Measurements from ENCODE around the gene ALG10.
"Not testable (repeated sequence)": the region's sequence is repeated elsewhere in the genome, so short reads cannot be mapped to it uniquely, and the experiment has no call there.

DNA sequence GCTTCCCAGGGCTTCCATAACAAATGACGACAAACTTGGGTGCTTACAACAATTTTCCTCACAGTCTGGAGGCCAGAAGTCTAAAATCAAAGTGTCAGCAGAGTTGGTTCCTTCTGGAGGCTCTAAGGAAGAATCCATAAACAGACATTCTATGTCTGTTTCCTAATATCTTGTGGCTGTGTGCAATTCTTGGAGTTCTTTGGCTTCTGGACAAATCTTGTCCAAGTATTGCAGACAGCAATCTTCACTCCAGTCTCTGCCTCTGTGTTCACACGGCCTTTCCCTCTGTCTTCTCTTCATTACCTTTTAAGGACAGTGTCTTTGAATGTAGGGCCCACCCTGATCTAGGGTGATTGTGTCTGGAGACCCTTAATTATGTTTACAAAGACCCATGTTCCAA is 5.4 kb downstream of the ALG10 start:
- TF ChIP-seq, protein P1, sequence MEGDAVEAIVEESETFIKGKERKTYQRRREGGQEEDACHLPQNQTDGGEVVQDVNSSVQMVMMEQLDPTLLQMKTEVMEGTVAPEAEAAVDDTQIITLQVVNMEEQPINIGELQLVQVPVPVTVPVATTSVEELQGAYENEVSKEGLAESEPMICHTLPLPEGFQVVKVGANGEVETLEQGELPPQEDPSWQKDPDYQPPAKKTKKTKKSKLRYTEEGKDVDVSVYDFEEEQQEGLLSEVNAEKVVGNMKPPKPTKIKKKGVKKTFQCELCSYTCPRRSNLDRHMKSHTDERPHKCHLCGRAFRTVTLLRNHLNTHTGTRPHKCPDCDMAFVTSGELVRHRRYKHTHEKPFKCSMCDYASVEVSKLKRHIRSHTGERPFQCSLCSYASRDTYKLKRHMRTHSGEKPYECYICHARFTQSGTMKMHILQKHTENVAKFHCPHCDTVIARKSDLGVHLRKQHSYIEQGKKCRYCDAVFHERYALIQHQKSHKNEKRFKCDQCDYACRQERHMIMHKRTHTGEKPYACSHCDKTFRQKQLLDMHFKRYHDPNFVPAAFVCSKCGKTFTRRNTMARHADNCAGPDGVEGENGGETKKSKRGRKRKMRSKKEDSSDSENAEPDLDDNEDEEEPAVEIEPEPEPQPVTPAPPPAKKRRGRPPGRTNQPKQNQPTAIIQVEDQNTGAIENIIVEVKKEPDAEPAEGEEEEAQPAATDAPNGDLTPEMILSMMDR (conservative IDR thresholded peaks at IDR 0.05 in 1 of 2, IDR thresholded peaks at IDR 0.05 in 1 of 2; ENCODE audit: low read depth in 1 of 2, low read length in 2 of 2) = not testable (repeated sequence)
- TF ChIP-seq EZH2 (IDR thresholded peaks at IDR 0.05; ENCODE audit: low read length, missing control alignments) = not testable (repeated sequence)

Measured in fibroblast of lung (primary cell).